WTC11 (cell line): ENCODE data around the gene SDR9C7. TPM values are rescaled to one million over a fixed set of nuclear protein-coding genes. Genes with fewer than 3 reads are reported as not detected.
"Not testable (repeated sequence)": the region's sequence is repeated elsewhere in the genome, so short reads cannot be mapped to it uniquely, and the experiment has no call there.

ENCODE experiments used
- ATAC-seq: fragments of 200-7000 bp; cut with Tn5 transposase; 2 replicates; pipeline ENCODE4 v1.10.0; 2021; ENCODE audit warnings: mild to moderate bottlenecking, moderate library complexity
- CTCF ChIA-PET: fragments of 300-600 bp; sonication (Branson Sonifier 250); formaldehyde crosslinking; loops from one replicate; lab custom pipeline; 2021; ENCODE audit warnings: antibody characterized with exemption; lab: Charles Lee
- POLR2A ChIA-PET: fragments of 350-600 bp; sonication (Branson Sonifier 250); formaldehyde crosslinking; loops from one replicate; lab custom pipeline; 2021; ENCODE audit warnings: antibody characterized with exemption; lab: Charles Lee
- DNase-seq: peaks from one replicate; pipeline ENCODE4 v3.0.0; 2021; ENCODE audit warnings: low spot score
- H3K27ac Mint-ChIP-seq: 2 replicates; pipeline ENCODE4 v1.8.0; 2021; ENCODE audit warnings: mixed read lengths
- H3K27me3 Mint-ChIP-seq: 2 replicates; pipeline ENCODE4 v1.8.0; 2021; ENCODE audit warnings: low read depth, mild to moderate bottlenecking, moderate library complexity, mixed read lengths
- H3K36me3 Mint-ChIP-seq: 2 replicates; pipeline ENCODE4 v1.8.0; 2021; ENCODE audit warnings: mixed read lengths
- H3K4me1 Mint-ChIP-seq: 2 replicates; pipeline ENCODE4 v1.8.0; 2022; ENCODE audit warnings: mixed read lengths
- H3K4me3 Mint-ChIP-seq: 2 replicates; pipeline ENCODE4 v1.8.0; 2021; ENCODE audit warnings: mild to moderate bottlenecking, moderate library complexity, mixed read lengths
- H3K9me3 Mint-ChIP-seq: 2 replicates; pipeline ENCODE4 v1.8.0; 2021; ENCODE audit warnings: mixed read lengths
- GTF2I ChIP-seq: fragments of 250-450 bp; sonication (Bioruptor Pico); conservative IDR thresholded peaks from 2 replicates; pipeline ENCODE4 v1.4.0; 2021; ENCODE audit warnings: mild to moderate bottlenecking
- OVOL2 ChIP-seq: fragments of 250-450 bp; sonication (Bioruptor Pico); IDR thresholded peaks from 2 replicates; pipeline ENCODE4 v1.9.0; 2021; ENCODE audit warnings: mild to moderate bottlenecking, borderline replicate concordance
- RORB ChIP-seq: fragments of 250-450 bp; sonication (Bioruptor Pico); IDR thresholded peaks from 2 replicates; pipeline ENCODE4 v1.9.0; 2021; ENCODE audit warnings: mild to moderate bottlenecking
- TEAD1 ChIP-seq: sonication (generic); formaldehyde crosslinking; IDR thresholded peaks from 2 replicates; pipeline ENCODE4 v1.8.0; 2022; ENCODE audit warnings: mild to moderate bottlenecking, missing genetic modification reagents
- TEAD4 ChIP-seq: sonication (generic); formaldehyde crosslinking; IDR thresholded peaks from 2 replicates; pipeline ENCODE4 v1.8.0; 2022; ENCODE audit warnings: mild to moderate bottlenecking, missing genetic modification reagents
- ZNF219 ChIP-seq: sonication (generic); formaldehyde crosslinking; IDR thresholded peaks from 2 replicates; pipeline ENCODE4 v1.8.0; 2023; ENCODE audit warnings: missing genetic modification reagents, mild to moderate bottlenecking, borderline replicate concordance
- ZNF396 ChIP-seq: fragments of 250-450 bp; sonication (Bioruptor Pico); IDR thresholded peaks from 2 replicates; pipeline ENCODE4 v1.8.0; 2021; ENCODE audit warnings: mild to moderate bottlenecking, moderate library complexity, borderline replicate concordance
- total RNA-seq: library from RNA; stranded (reverse); gene quantifications from 3 replicates; pipeline ENCODE4 v1.2.3, GENCODE V29; 2021
- TF ChIP-seq, protein P1 (sequence below): sonication (generic); formaldehyde crosslinking; IDR thresholded peaks from 2 replicates; pipeline ENCODE4 v1.8.0; 2023; ENCODE audit warnings: mild to moderate bottlenecking, missing genetic modification reagents
- TF ChIP-seq, protein P2 (sequence below): sonication (generic); formaldehyde crosslinking; conservative IDR thresholded peaks from 2 replicates; pipeline ENCODE4 v1.8.1; 2023; ENCODE audit warnings: mild to moderate bottlenecking, low read depth, missing genetic modification reagents, moderate library complexity
- TF ChIP-seq, protein P3 (sequence below): sonication (generic); formaldehyde crosslinking; IDR thresholded peaks from 2 replicates; pipeline ENCODE4 v1.8.1; 2023; ENCODE audit warnings: mild to moderate bottlenecking, missing genetic modification reagents
- TF ChIP-seq, protein P4 (sequence below): fragments of 250-450 bp; sonication (Bioruptor Pico); IDR thresholded peaks from 2 replicates; pipeline ENCODE4 v2.1.2; 2022; ENCODE audit warnings: mild to moderate bottlenecking, moderate library complexity
- TF ChIP-seq, protein P5 (sequence below): sonication (generic); formaldehyde crosslinking; IDR thresholded peaks from 2 replicates; pipeline ENCODE4 v1.8.0; 2022; ENCODE audit warnings: mild to moderate bottlenecking, missing genetic modification reagents

Gene SDR9C7
- total RNA-seq, 1 experiment from 2014 or later = not detected

DNA sequence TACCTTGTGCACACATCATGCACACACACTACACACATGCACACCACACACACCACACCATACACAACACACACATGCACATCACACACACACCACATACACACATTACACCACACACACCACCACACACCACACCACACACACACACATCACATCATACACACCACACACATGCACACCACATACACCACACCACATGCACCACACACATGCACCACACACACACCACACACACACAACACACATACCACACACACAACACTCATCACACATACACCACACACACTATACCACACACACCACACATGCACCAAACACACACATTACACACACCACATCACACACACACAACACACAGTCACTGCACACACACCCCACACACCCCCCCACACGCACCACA is 38.1 kb downstream of the SDR9C7 start:
- Mint-ChIP-seq H3K9me3 (peaks cover 60% of the 10 kb centered on the region), H3K27ac (no peak overlapping the region), H3K4me1 (no peaks in the 10 kb centered on the region), H3K4me3 (no peak overlapping the region), H3K36me3 (peaks cover 11% of the 10 kb centered on the region), H3K27me3 (peaks cover 38% of the 10 kb centered on the region)
- CTCF ChIA-PET = no interaction called here
- TF ChIP-seq OVOL2 (CRISPR knock-in tag) (no peak), ZNF219 (no peak), GTF2I (CRISPR knock-in tag) (no peak)
- TF ChIP-seq, protein P1, sequence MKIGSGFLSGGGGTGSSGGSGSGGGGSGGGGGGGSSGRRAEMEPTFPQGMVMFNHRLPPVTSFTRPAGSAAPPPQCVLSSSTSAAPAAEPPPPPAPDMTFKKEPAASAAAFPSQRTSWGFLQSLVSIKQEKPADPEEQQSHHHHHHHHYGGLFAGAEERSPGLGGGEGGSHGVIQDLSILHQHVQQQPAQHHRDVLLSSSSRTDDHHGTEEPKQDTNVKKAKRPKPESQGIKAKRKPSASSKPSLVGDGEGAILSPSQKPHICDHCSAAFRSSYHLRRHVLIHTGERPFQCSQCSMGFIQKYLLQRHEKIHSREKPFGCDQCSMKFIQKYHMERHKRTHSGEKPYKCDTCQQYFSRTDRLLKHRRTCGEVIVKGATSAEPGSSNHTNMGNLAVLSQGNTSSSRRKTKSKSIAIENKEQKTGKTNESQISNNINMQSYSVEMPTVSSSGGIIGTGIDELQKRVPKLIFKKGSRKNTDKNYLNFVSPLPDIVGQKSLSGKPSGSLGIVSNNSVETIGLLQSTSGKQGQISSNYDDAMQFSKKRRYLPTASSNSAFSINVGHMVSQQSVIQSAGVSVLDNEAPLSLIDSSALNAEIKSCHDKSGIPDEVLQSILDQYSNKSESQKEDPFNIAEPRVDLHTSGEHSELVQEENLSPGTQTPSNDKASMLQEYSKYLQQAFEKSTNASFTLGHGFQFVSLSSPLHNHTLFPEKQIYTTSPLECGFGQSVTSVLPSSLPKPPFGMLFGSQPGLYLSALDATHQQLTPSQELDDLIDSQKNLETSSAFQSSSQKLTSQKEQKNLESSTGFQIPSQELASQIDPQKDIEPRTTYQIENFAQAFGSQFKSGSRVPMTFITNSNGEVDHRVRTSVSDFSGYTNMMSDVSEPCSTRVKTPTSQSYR (CRISPR knock-in tag) = no peak
- DNase-seq = no peak
- POLR2A ChIA-PET = no interaction called here
- ATAC-seq = no peak

DNA sequence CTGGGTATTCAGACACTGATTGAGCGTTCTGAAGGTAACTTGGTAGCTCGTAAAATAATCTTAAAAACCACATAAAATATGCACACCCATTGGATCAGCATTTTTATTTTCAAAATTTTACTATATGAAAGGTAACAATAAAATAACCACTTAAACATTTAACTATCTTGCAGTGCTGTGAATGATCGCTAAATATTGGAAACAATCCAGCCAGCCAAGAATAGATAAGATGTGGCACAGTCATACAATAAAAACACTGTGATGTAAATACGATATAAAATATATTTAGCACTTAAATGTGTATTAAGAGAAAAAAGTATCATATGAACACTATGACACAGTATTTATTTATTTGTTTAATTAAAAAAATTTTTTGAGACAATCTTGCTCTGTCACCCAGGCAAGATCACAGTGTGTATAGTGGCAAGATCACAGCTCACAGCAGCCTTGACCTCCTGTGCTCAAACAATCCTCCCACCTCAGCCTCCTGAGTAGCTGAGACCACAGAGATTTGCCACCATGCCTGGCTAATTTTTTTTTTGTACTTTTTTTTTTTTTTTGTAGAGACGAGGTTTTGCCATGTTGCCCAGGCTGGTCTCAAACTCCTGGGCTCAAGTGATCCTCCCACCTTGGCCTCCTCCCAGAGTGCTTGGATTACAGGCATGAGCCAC is 39.4 kb downstream of the SDR9C7 start:
- POLR2A ChIA-PET = no interaction called here
- CTCF ChIA-PET = no interaction called here
- peaks cover 4% of the 10 kb centered on the region for H3K36me3 Mint-ChIP-seq

DNA sequence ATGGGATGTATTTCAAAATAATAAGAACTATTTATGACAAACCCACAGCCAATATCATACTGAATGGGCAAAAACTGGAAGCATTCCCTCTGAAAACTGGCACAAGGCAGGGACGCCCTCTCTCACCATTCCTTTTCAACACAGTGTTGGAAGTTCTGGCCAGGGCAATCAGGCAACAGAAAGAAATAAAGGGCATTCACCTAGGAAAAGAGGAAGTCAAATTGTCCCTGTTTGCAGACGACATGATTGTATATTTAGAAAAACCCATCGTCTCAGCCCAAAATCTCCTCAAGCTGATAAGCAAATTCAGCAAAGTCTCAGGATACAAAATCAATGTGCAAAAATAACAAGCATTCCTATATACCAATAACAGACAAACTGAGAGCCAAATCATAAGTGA is 42.3 kb downstream of the SDR9C7 start:
- H3K4me3 Mint-ChIP-seq, CTCF ChIA-PET, H3K36me3 Mint-ChIP-seq, DNase-seq, POLR2A ChIA-PET, ATAC-seq, H3K27ac Mint-ChIP-seq, H3K4me1 Mint-ChIP-seq: not testable (repeated sequence)
- Mint-ChIP-seq H3K9me3 (peaks cover 56% of the 10 kb centered on the region), H3K27me3 (peaks cover 61% of the 10 kb centered on the region)

More for the DNA sequence above, 39.4 kb downstream of the SDR9C7 start:
- no peak for DNase-seq
- no peak for ATAC-seq
- TF ChIP-seq TEAD1 (CRISPR knock-in tag) = no peak
- TF ChIP-seq, protein P2, sequence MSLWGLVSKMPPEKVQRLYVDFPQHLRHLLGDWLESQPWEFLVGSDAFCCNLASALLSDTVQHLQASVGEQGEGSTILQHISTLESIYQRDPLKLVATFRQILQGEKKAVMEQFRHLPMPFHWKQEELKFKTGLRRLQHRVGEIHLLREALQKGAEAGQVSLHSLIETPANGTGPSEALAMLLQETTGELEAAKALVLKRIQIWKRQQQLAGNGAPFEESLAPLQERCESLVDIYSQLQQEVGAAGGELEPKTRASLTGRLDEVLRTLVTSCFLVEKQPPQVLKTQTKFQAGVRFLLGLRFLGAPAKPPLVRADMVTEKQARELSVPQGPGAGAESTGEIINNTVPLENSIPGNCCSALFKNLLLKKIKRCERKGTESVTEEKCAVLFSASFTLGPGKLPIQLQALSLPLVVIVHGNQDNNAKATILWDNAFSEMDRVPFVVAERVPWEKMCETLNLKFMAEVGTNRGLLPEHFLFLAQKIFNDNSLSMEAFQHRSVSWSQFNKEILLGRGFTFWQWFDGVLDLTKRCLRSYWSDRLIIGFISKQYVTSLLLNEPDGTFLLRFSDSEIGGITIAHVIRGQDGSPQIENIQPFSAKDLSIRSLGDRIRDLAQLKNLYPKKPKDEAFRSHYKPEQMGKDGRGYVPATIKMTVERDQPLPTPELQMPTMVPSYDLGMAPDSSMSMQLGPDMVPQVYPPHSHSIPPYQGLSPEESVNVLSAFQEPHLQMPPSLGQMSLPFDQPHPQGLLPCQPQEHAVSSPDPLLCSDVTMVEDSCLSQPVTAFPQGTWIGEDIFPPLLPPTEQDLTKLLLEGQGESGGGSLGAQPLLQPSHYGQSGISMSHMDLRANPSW = no peak
- TF ChIP-seq RORB (CRISPR knock-in tag) = no peak
- TF ChIP-seq ZNF396 (CRISPR knock-in tag) = no peak
- TF ChIP-seq, protein P3, sequence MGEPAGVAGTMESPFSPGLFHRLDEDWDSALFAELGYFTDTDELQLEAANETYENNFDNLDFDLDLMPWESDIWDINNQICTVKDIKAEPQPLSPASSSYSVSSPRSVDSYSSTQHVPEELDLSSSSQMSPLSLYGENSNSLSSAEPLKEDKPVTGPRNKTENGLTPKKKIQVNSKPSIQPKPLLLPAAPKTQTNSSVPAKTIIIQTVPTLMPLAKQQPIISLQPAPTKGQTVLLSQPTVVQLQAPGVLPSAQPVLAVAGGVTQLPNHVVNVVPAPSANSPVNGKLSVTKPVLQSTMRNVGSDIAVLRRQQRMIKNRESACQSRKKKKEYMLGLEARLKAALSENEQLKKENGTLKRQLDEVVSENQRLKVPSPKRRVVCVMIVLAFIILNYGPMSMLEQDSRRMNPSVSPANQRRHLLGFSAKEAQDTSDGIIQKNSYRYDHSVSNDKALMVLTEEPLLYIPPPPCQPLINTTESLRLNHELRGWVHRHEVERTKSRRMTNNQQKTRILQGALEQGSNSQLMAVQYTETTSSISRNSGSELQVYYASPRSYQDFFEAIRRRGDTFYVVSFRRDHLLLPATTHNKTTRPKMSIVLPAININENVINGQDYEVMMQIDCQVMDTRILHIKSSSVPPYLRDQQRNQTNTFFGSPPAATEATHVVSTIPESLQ (CRISPR knock-in tag) = no peak
- TF ChIP-seq, protein P4, sequence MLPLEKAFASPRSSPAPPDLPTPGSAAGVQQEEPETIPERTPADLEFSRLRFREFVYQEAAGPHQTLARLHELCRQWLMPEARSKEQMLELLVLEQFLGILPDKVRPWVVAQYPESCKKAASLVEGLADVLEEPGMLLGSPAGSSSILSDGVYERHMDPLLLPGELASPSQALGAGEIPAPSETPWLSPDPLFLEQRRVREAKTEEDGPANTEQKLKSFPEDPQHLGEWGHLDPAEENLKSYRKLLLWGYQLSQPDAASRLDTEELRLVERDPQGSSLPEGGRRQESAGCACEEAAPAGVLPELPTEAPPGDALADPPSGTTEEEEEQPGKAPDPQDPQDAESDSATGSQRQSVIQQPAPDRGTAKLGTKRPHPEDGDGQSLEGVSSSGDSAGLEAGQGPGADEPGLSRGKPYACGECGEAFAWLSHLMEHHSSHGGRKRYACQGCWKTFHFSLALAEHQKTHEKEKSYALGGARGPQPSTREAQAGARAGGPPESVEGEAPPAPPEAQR (CRISPR knock-in tag) = no peak
- TF ChIP-seq, protein P5, sequence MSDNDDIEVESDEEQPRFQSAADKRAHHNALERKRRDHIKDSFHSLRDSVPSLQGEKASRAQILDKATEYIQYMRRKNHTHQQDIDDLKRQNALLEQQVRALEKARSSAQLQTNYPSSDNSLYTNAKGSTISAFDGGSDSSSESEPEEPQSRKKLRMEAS (CRISPR knock-in tag) = no peak
- no peak for TF ChIP-seq TEAD4 (CRISPR knock-in tag)
- Mint-ChIP-seq H3K4me1 (no peaks in the 10 kb centered on the region), H3K4me3 (no peak overlapping the region), H3K9me3 (peaks cover 55% of the 10 kb centered on the region), H3K27me3 (peaks cover 45% of the 10 kb centered on the region), H3K27ac (no peak overlapping the region)
